Mesenchymal stem cell (in vitro differentiated cells and primary cell): Measurements from ENCODE around the gene CBX2.
A peak's percentile ranks its signal among the peaks of the same experiment; 100 is the strongest.

ENCODE experiments used
- DNase-seq: peaks from one replicate; pipeline ENCODE4 v3.0.0-alpha.2; 2013
- H2AFZ ChIP-seq: one replicate; pipeline ENCODE4 v1.6.1; 2013; ENCODE audit warnings: low read depth, mild to moderate bottlenecking, control low read depth, inconsistent platforms, low read length, moderate library complexity
- H2AK5ac ChIP-seq: 2 replicates; pipeline ENCODE4 v1.6.1; 2013; ENCODE audit warnings: low read length, moderate library complexity, mild to moderate bottlenecking, inconsistent platforms; ENCODE audit not compliant: severe bottlenecking
- H2BK120ac ChIP-seq: one replicate; pipeline ENCODE4 v1.6.1; 2013; ENCODE audit warnings: low read depth, mild to moderate bottlenecking, inconsistent platforms, low read length, moderate library complexity
- H2BK12ac ChIP-seq, 2 experiments: one replicate each; pipeline ENCODE4 v1.6.1; 2013; ENCODE audit warnings: inconsistent platforms in 2 of 2, low read length in 2 of 2, mild to moderate bottlenecking in 2 of 2, moderate library complexity in 2 of 2, control low read depth in 1 of 2
- H2BK15ac ChIP-seq: one replicate; pipeline ENCODE4 v1.6.1; 2013; ENCODE audit warnings: mild to moderate bottlenecking, low read depth, inconsistent platforms; ENCODE audit not compliant: poor library complexity, severe bottlenecking
- H2BK5ac ChIP-seq: 2 replicates; pipeline ENCODE4 v1.6.1; 2013; ENCODE audit warnings: low read depth, mild to moderate bottlenecking, low read length, control low read depth, inconsistent platforms; ENCODE audit not compliant: poor library complexity, severe bottlenecking
- H3K14ac ChIP-seq, 2 experiments: one replicate each; pipeline ENCODE4 v1.6.1; 2013; ENCODE audit warnings: inconsistent platforms in 2 of 2, low read length in 2 of 2, control low read depth in 1 of 2, mild to moderate bottlenecking in 1 of 2, moderate library complexity in 1 of 2
- H3K18ac ChIP-seq, 2 experiments: one replicate each; pipeline ENCODE4 v1.6.1; 2013; ENCODE audit warnings: inconsistent platforms in 2 of 2, low read length in 2 of 2, control low read depth in 1 of 2, low read depth in 1 of 2, mild to moderate bottlenecking in 1 of 2
- H3K23ac ChIP-seq, 2 experiments: one replicate each; pipeline ENCODE4 v1.6.1; 2013; ENCODE audit warnings: inconsistent platforms in 2 of 2, low read length in 2 of 2, mild to moderate bottlenecking in 2 of 2, moderate library complexity in 2 of 2, control low read depth in 1 of 2
- H3K27ac ChIP-seq: 2 replicates; pipeline ENCODE4 v1.5.1; 2013; ENCODE audit warnings: mild to moderate bottlenecking, moderate library complexity, low read length, control low read depth, inconsistent platforms; ENCODE audit not compliant: poor library complexity, severe bottlenecking
- H3K27me3 ChIP-seq, 2 experiments: 2 replicates each; pipeline versions ENCODE4 v1.6.1 to v1.7.0; 2013; ENCODE audit warnings: low read length in 2 of 2, mild to moderate bottlenecking in 2 of 2, moderate library complexity in 2 of 2, control low read depth in 1 of 2, inconsistent platforms in 1 of 2; ENCODE audit not compliant: control insufficient read depth in 1 of 2, insufficient read depth in 1 of 2
- H3K36me3 ChIP-seq, 2 experiments: 2 replicates each; pipeline versions ENCODE4 v1.6.1 to v1.7.0; 2013; ENCODE audit warnings: low read length in 2 of 2, control low read depth in 1 of 2, inconsistent platforms in 1 of 2, low read depth in 1 of 2, mild to moderate bottlenecking in 1 of 2; ENCODE audit not compliant: insufficient read depth in 2 of 2, control insufficient read depth in 1 of 2
- H3K4ac ChIP-seq, 2 experiments: one replicate each; pipeline ENCODE4 v1.6.1; 2013; ENCODE audit warnings: inconsistent platforms in 2 of 2, low read length in 2 of 2, mild to moderate bottlenecking in 2 of 2, moderate library complexity in 2 of 2, control low read depth in 1 of 2, low read depth in 1 of 2
- H3K4me1 ChIP-seq: 2 replicates; pipeline ENCODE4 v1.6.1; 2013; ENCODE audit warnings: low read depth, low read length, control low read depth; ENCODE audit not compliant: control insufficient read depth, insufficient read depth
- H3K4me2 ChIP-seq: 2 replicates; pipeline ENCODE4 v1.6.1; 2013; ENCODE audit warnings: low read length, mild to moderate bottlenecking, inconsistent platforms; ENCODE audit not compliant: poor library complexity, severe bottlenecking
- H3K4me3 ChIP-seq, 2 experiments: 2 replicates each; pipeline versions ENCODE4 v1.5.1 to v1.7.0; 2013; ENCODE audit warnings: low read length in 2 of 2, mild to moderate bottlenecking in 2 of 2, control low read depth in 1 of 2, low read depth in 1 of 2; ENCODE audit not compliant: insufficient read depth in 1 of 2
- H3K79me1 ChIP-seq: replicated peaks from 2 replicates; pipeline ENCODE4 v1.6.1; 2013; ENCODE audit warnings: mild to moderate bottlenecking, control low read depth, low read length, inconsistent platforms; ENCODE audit not compliant: poor library complexity, severe bottlenecking
- H3K9ac ChIP-seq: 2 replicates; pipeline ENCODE4 v1.7.0; 2013; ENCODE audit warnings: mild to moderate bottlenecking, low read length, moderate library complexity
- H3K9me3 ChIP-seq: 2 replicates; pipeline ENCODE4 v1.7.0; 2013; ENCODE audit warnings: mild to moderate bottlenecking, low read length; ENCODE audit not compliant: control insufficient read depth
- H4K8ac ChIP-seq: one replicate; pipeline ENCODE4 v1.6.1; 2013; ENCODE audit warnings: inconsistent platforms, mild to moderate bottlenecking, low read length, moderate library complexity
- H4K91ac ChIP-seq: one replicate; pipeline ENCODE4 v1.6.1; 2013; ENCODE audit warnings: mild to moderate bottlenecking, low read length, inconsistent platforms
- WGBS: methylation state at CpG from one replicate; pipeline ENCODE4 v1.1.7; 2013; ENCODE audit warnings: mixed read lengths; 5-methylcytosine and 5-hydroxymethylcytosine counted together

CBX2 gene

DNA sequence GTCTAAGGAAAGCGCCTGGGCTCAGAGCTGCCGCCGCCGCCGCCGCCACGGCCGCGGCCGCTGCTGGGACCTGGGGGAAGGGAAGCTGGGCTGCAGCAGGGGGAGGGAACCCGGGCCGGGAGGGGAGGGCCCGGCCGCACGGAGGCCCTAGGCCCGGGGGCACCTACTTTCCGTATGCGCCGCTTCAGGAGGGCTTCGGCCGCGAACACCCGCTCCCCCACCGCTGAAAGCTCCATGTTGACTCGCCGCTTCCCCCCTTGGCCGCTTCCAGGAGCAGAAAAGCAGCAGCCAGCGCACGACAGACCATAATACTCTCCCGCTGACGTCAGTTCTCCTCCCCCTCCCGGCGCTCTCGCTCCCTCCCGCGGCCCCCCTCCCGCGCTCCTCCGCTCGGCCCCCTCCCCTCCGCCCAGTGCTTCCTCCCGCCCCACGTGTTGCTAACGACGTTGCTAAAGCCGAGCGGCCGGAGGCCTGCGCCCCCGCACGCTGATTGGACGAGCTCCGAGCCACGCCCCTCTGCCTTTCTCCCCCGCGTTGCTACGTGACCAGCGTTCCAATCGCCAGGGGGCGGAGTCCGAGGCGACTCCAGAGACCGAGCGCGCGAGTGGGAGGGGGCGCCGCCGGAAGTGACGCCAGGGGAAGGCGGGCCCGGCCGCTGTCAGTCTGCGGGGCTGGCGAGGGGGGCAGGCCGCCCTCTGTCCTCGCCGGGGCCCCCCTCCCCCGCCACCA, 19.0 kb downstream of the CBX2 start, which contains the start of gene CBX8:
CBX8 (minus strand) TSS at position 315 of the 729 bp plus-strand sequence; CDS start at position 236, 79 bp downstream.
- Histone ChIP-seq H3K4me1 (peaks cover 51% of the 10 kb centered on the region), H3K9me3 (peaks cover 4% of the 10 kb centered on the region), H2BK15ac (peak within 1 kb of the TSS; percentile 93), H3K9ac (peak within 1 kb of the TSS; percentile 91), H2AFZ (peak within 1 kb of the TSS; percentile 90), H3K23ac (peak within 1 kb of the TSS in 1 of 2 experiments; percentile 74), H3K4ac (peak within 1 kb of the TSS; percentile 59 to 84), H3K4me3 (peak within 1 kb of the TSS; percentile 81 to 82), H3K27me3 (peaks cover 45 to 53% of the 10 kb centered on the region in 2 experiments), H3K79me1 (peaks cover 11% of the 10 kb centered on the region), H3K14ac (peak within 1 kb of the TSS in 1 of 2 experiments; percentile 88), H3K18ac (peak within 1 kb of the TSS; percentile 96 to 99), H3K36me3 (peaks cover 0 to 14% of the 10 kb centered on the region in 2 experiments), H3K4me2 (peak within 1 kb of the TSS; percentile 90), H4K91ac (peak within 1 kb of the TSS; percentile 82), H2BK120ac (peak within 1 kb of the TSS; percentile 99), H2BK12ac (peak within 1 kb of the TSS in 1 of 2 experiments; percentile 45), H4K8ac (peak within 1 kb of the TSS; percentile 92), H2AK5ac (peak within 1 kb of the TSS; percentile 63), H3K27ac (peak within 1 kb of the TSS; percentile 85), H2BK5ac (peak within 1 kb of the TSS; percentile 51)
- whole genome bisulfite sequencing, result under 1% methylated on average over 43 of the region's 79 CpGs
- DNase-seq, result peak; percentile 99

DNA sequence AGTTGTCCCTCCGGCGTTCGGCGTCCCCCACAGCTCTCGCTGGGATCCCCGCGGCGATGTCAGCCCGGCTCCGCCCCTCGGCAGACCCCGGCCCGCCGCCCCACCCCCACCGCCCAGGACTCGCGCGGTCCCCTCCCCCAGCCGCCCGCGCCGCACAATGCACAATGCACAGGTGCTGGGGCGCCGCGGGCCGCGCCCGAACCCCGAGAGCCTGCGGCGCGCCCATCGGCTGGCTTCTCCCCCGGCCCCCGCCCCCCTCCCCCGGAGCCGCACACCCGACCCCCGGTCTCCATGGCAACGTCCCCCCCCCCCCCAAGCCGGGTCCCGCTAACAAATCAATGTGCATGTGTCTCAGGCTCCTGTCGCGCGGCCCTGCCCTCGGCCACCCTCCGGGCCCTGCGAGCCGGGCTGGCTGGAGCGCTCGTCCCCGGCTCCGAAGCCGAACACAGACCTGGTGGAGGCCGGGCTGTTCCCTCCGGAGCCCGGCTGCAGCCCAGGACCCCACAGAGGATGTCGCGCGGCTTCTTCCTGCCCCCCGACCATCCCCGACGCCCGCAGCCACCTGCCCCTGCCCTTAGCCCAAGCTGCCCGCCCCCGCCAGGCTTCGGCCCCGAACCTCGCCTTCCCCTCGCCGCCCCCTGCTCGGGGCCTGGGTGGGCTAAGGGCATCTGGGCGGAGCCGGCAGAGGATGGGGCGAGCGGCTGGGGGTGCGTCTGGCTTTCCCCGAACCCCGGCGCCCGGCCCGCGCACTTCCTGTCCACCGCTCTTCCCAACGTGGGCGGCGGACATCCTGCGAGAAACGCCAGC, 19.7 kb downstream of the CBX2 start:
- no peak overlapping the region for H2AK5ac ChIP-seq
- peaks cover 47 to 54% of the 10 kb centered on the region in 2 experiments for H3K27me3 ChIP-seq
- H4K8ac ChIP-seq, result peak overlapping the region; percentile 90
- H3K4me2 ChIP-seq, result peak overlapping the region; percentile 90
- H3K36me3 ChIP-seq, result peaks cover 0 to 14% of the 10 kb centered on the region in 2 experiments
- no peak overlapping the region for H2BK5ac ChIP-seq
- H4K91ac ChIP-seq, result peak overlapping the region; percentile 81
- no peak overlapping the region for H3K4ac ChIP-seq
- H3K18ac ChIP-seq, result peak overlapping the region; percentile 48 to 84
- peaks cover 11% of the 10 kb centered on the region for H3K79me1 ChIP-seq
- no peak overlapping the region for H3K9ac ChIP-seq
- peak overlapping the region in 1 of 2 experiments; percentile 57 for H3K23ac ChIP-seq
- peak overlapping the region; percentile 56 to 66 for H3K4me3 ChIP-seq
- peaks cover 8% of the 10 kb centered on the region for H3K9me3 ChIP-seq
- H3K14ac ChIP-seq, result no peak overlapping the region
- H2BK15ac ChIP-seq, result peak overlapping the region; percentile 60
- H2BK12ac ChIP-seq, result peak overlapping the region in 1 of 2 experiments; percentile 54
- no peak for DNase-seq
- peak overlapping the region; percentile 87 for H2BK120ac ChIP-seq
- H3K4me1 ChIP-seq, result peaks cover 51% of the 10 kb centered on the region
- no peak overlapping the region for H2AFZ ChIP-seq
- no peak overlapping the region for H3K27ac ChIP-seq
- WGBS, result 2% methylated on average over 42 of the region's 89 CpGs

- no peak overlapping the region for H2AFZ ChIP-seq
- 2% methylated on average over 68 of the region's 70 CpGs for WGBS
- peaks cover 55 to 59% of the 10 kb centered on the region in 2 experiments for H3K27me3 ChIP-seq
- no peak overlapping the region for H3K14ac ChIP-seq
- no peak overlapping the region for H3K4ac ChIP-seq
- peak overlapping the region in 1 of 2 experiments; percentile 84 for H3K18ac ChIP-seq
- H3K4me3 ChIP-seq, result peak overlapping the region; percentile 11 to 46
- peaks cover 52% of the 10 kb centered on the region for H3K4me1 ChIP-seq
- peak overlapping the region; percentile 90 for H3K4me2 ChIP-seq
- no peak overlapping the region for H2BK120ac ChIP-seq
- no peak overlapping the region for H3K9ac ChIP-seq
- H3K36me3 ChIP-seq, result peaks cover 0 to 14% of the 10 kb centered on the region in 2 experiments
- peak overlapping the region in 1 of 2 experiments; percentile 9 for H3K23ac ChIP-seq
- H2BK5ac ChIP-seq, result no peak overlapping the region
- H4K91ac ChIP-seq, result no peak overlapping the region
- no peak overlapping the region for H3K27ac ChIP-seq
- peaks cover 8% of the 10 kb centered on the region for H3K9me3 ChIP-seq
- peak overlapping the region in 1 of 2 experiments; percentile 54 for H2BK12ac ChIP-seq
- no peak overlapping the region for H2AK5ac ChIP-seq
- H3K79me1 ChIP-seq, result peaks cover 11% of the 10 kb centered on the region
- no peak for DNase-seq
- H4K8ac ChIP-seq, result peak overlapping the region; percentile 35
- peak overlapping the region; percentile 60 for H2BK15ac ChIP-seq
Measured at GRCh38 chr17:79798299-79799173, 20.6 kb downstream of the CBX2 start.
